Epithelial cell of proximal tubule (primary cell): ENCODE measurements around the gene LSM5. TPM values are rescaled to one million over a fixed set of nuclear protein-coding genes. Genes with fewer than 3 reads are reported as not detected.
A peak's percentile ranks its signal among the peaks of the same experiment; 100 is the strongest.
"Not testable (repeated sequence)": the region's sequence is repeated elsewhere in the genome, so short reads cannot be mapped to it uniquely, and the experiment has no call there.

Experiments
- DNase-seq: peaks from one replicate; pipeline ENCODE4 v3.0.0-alpha.2; 2011; ENCODE audit warnings: low read depth
- H3K4me3 ChIP-seq: 2 replicates; pipeline ENCODE4 v1.5.1; 2011; ENCODE audit warnings: low read depth, mild to moderate bottlenecking, low read length
- CTCF ChIP-seq: conservative IDR thresholded peaks from 2 replicates; pipeline ENCODE4 v1.5.1; 2012; ENCODE audit warnings: low read depth, mild to moderate bottlenecking, low read length
- total RNA-seq: library from RNA; depleted of rRNA; stranded (reverse); fragments of >200 nt; gene quantifications from 2 replicates; pipeline ENCODE4 v1.2.3, GENCODE V29; 2015

LSM5 gene
- total RNA-seq, 1 donor from 2014 or later: 41.1 TPM

- no peak for TF ChIP-seq CTCF
- DNase-seq: no peak
- H3K4me3 ChIP-seq: no peak overlapping the region
Measured at GRCh38 chr7:32511791-32512190, 21.6 kb upstream of the LSM5 start.

- no peak for DNase-seq
- TF ChIP-seq CTCF: no peak
- no peak overlapping the region for H3K4me3 ChIP-seq
Measured at GRCh38 chr7:32507414-32507813, 17.2 kb upstream of the LSM5 start.

- DNase-seq: peak; percentile 79
- H3K4me3 ChIP-seq: no peak overlapping the region
- no peak for TF ChIP-seq CTCF
Measured at GRCh38 chr7:32506266-32507054, 16.3 kb upstream of the LSM5 start.

GRCh38 chr7:32502728-32503127 is 12.5 kb upstream of the LSM5 start:
- no peak overlapping the region for H3K4me3 ChIP-seq
- TF ChIP-seq CTCF: no peak
- no peak for DNase-seq

GRCh38 chr7:32501522-32501921 is 11.3 kb upstream of the LSM5 start:
- TF ChIP-seq CTCF: no peak
- no peak overlapping the region for H3K4me3 ChIP-seq
- no peak for DNase-seq

DNA sequence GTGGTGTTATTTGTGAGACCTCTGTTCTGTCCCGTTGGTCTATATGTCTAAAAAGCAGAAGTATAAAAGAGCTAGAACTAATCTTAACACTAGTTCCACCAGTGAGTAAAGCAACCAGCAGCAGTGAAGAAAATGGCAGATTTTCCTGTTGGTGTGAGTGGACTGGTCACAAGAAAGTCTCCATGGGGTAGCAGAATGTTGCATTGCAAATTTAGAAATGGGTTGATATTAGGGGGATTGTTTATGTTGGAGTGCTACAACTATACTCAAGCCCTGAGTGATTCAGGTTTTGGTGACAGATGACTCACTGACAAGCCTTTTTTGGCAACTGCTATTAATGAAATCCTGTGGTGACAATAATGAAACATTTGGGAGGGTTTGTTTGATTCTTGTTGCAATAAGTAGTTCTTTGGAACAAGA is 10.8 kb upstream of the LSM5 start:
- TF ChIP-seq CTCF: no peak
- DNase-seq: no peak
- no peak overlapping the region for H3K4me3 ChIP-seq

DNA sequence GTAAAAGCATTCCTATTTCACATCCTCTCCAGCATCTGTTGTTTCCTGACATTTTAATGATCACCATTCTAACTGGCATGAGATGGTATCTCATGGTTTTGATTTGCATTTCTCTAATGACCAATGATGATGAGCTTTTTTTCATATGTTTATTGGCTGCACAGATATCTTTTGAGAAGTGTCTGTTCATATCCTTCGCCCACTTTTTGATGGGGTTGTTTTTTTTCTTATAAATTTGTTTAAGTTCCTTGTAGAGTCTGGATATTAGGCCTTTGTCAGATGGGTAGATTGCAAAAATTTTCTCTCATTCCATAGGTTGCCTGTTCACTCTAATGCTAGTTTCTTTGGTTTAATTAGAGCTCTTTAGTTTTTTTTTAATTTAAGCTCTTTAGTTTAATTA is 10.0 kb upstream of the LSM5 start:
- not testable (repeated sequence) for DNase-seq, H3K4me3 ChIP-seq

DNA sequence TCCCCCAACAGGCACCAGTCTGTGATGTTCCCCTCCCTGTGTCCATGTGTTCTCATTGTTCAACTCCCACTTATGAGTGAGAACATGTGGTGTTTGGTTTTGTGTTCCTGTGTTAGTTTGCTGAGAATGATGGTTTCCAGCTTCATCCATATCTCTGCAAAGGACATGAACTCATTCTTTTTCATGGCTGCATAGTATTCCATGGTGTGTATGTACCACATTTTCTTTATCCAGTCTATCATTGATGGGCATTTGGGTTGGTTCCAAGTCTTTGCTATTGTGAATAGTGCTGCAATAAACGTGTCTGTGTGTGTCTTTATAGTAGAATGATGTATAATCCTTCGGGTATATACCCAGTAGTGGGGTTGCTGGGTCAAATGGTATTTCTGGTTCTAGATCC is 9.6 kb upstream of the LSM5 start:
- H3K4me3 ChIP-seq, DNase-seq: not testable (repeated sequence)
